ENCODE data around the gene SYT17.

SYT17 gene

GRCh38 chr16:19139436-19140091, 28.5 kb upstream of the SYT17 start:
- DNase-seq: no peak

- no peak for DNase-seq
Observed at GRCh38 chr16:19140396-19140795, 27.6 kb upstream of the SYT17 start.

GRCh38 chr16:19142939-19143598, 25.0 kb upstream of the SYT17 start:
- DNase-seq: no peak

- no peak for DNase-seq
Observed at GRCh38 chr16:19143599-19143956, 24.5 kb upstream of the SYT17 start.

GRCh38 chr16:19145010-19145409, 23.0 kb upstream of the SYT17 start:
- no peak for DNase-seq

GRCh38 chr16:19147126-19147525, 20.9 kb upstream of the SYT17 start:
- no peak for DNase-seq

GRCh38 chr16:19147627-19148026, 20.4 kb upstream of the SYT17 start:
- no peak for DNase-seq

- DNase-seq: no peak
Observed at GRCh38 chr16:19148189-19148588, 19.9 kb upstream of the SYT17 start.

GRCh38 chr16:19151310-19151709, 16.7 kb upstream of the SYT17 start:
- no peak for DNase-seq

GRCh38 chr16:19152042-19152441, 16.0 kb upstream of the SYT17 start:
- no peak for DNase-seq

- DNase-seq: no peak
Observed at GRCh38 chr16:19153876-19154275, 14.2 kb upstream of the SYT17 start.

- DNase-seq: no peak
Observed at GRCh38 chr16:19162085-19162484, 6.0 kb upstream of the SYT17 start.

- DNase-seq: no peak
Observed at GRCh38 chr16:19163215-19163614, 4.8 kb upstream of the SYT17 start.

- DNase-seq: peak; percentile 11
Observed at GRCh38 chr16:19164285-19164684, 3.8 kb upstream of the SYT17 start.

- no peak for DNase-seq
Observed at GRCh38 chr16:19165101-19165500, 2.9 kb upstream of the SYT17 start.

GRCh38 chr16:19166500-19166899, 1.5 kb upstream of the SYT17 start:
- peak; percentile 19 for DNase-seq

GRCh38 chr16:19168371-19169081, 486 bp downstream of the SYT17 start:
- peak; percentile 76 for DNase-seq

GRCh38 chr16:19169082-19169639, 1.1 kb downstream of the SYT17 start:
- peak; percentile 10 for DNase-seq

- DNase-seq: no peak
Observed at GRCh38 chr16:19170043-19170655, 2.1 kb downstream of the SYT17 start.

- DNase-seq: no peak
Observed at GRCh38 chr16:19172098-19172780, 4.2 kb downstream of the SYT17 start.

- DNase-seq: no peak
Observed at GRCh38 chr16:19173059-19173458, 5.0 kb downstream of the SYT17 start.

- no peak for DNase-seq
Observed at GRCh38 chr16:19173649-19174383, 5.8 kb downstream of the SYT17 start.

Measured in NCI-H1092 treated with DMSO at 0.1 percent for 48 hours (cell line).